CD4-positive, alpha-beta T cell treated with Interleukin-6 for 4 hours (primary cell): ENCODE measurements around the gene TTC24.
"Not testable (repeated sequence)": the region's sequence is repeated elsewhere in the genome, so short reads cannot be mapped to it uniquely, and the experiment has no call there.

Experiments used
- DNase-seq: peaks from one replicate; pipeline ENCODE4 v3.0.0-alpha.2; 2020; ENCODE audit warnings: mixed read lengths

The TTC24 gene

GRCh38 chr1:156579472-156579871 lies at the start of gene TTC24:
Gene TTC24 (plus strand): TSS chr1:156579723. CDS start chr1:156581365, 1,642 bp downstream.
- DNase-seq = no peak

GRCh38 chr1:156530006-156530405 lies 49.5 kb upstream of the TTC24 start:
- DNase-seq = no peak

- DNase-seq = no peak
Observed at GRCh38 chr1:156532374-156532773, 47.1 kb upstream of the TTC24 start.

- no peak for DNase-seq
Observed at GRCh38 chr1:156533568-156534220, 45.8 kb upstream of the TTC24 start.

- no peak for DNase-seq
Observed at GRCh38 chr1:156534424-156535060, 45.0 kb upstream of the TTC24 start.

GRCh38 chr1:156537027-156537426 lies 42.5 kb upstream of the TTC24 start:
- no peak for DNase-seq

- no peak for DNase-seq
Observed at GRCh38 chr1:156538711-156539440, 40.6 kb upstream of the TTC24 start.

- no peak for DNase-seq
Observed at GRCh38 chr1:156539818-156540355, 39.6 kb upstream of the TTC24 start.

GRCh38 chr1:156540955-156541354 lies 38.6 kb upstream of the TTC24 start:
- no peak for DNase-seq

GRCh38 chr1:156543066-156543465 lies 36.5 kb upstream of the TTC24 start:
- no peak for DNase-seq

GRCh38 chr1:156544592-156545102 lies 34.9 kb upstream of the TTC24 start:
- DNase-seq = no peak

GRCh38 chr1:156546267-156546666 lies 33.3 kb upstream of the TTC24 start:
- DNase-seq = no peak

- DNase-seq = no peak
Observed at GRCh38 chr1:156547434-156547833, 32.1 kb upstream of the TTC24 start.

- DNase-seq = no peak
Observed at GRCh38 chr1:156547982-156548381, 31.5 kb upstream of the TTC24 start.

GRCh38 chr1:156549390-156549789 lies 30.1 kb upstream of the TTC24 start:
- no peak for DNase-seq

- no peak for DNase-seq
Observed at GRCh38 chr1:156549831-156550230, 29.7 kb upstream of the TTC24 start.

GRCh38 chr1:156550346-156550745 lies 29.2 kb upstream of the TTC24 start:
- DNase-seq = no peak

GRCh38 chr1:156551066-156551643 lies 28.4 kb upstream of the TTC24 start:
- no peak for DNase-seq

GRCh38 chr1:156551869-156552268 lies 27.7 kb upstream of the TTC24 start:
- no peak for DNase-seq

- no peak for DNase-seq
Observed at GRCh38 chr1:156552518-156552917, 27.0 kb upstream of the TTC24 start.

- DNase-seq = not testable (repeated sequence)
Observed at GRCh38 chr1:156552937-156553336, 26.6 kb upstream of the TTC24 start.

GRCh38 chr1:156553860-156554485 lies 25.6 kb upstream of the TTC24 start:
- no peak for DNase-seq

- DNase-seq = no peak
Observed at GRCh38 chr1:156554971-156555370, 24.6 kb upstream of the TTC24 start.
